Hepatocyte (in vitro differentiated cells): ENCODE data around the gene CCDC74B.

ENCODE experiments used
- CTCF ChIP-seq: fragments of 200-600 bp; sonication (generic); IDR thresholded peaks from 2 replicates; pipeline ENCODE4 v1.5.1; 2016; ENCODE audit warnings: antibody characterized with exemption, mild to moderate bottlenecking; ENCODE audit not compliant: poor library complexity
- EZH2 ChIP-seq: fragments of 200-600 bp; sonication (generic); IDR thresholded peaks from 2 replicates; pipeline ENCODE4 v1.6.1; 2016; ENCODE audit warnings: antibody characterized with exemption, mild to moderate bottlenecking, borderline replicate concordance

GRCh38 chr2:130156624-130157004, 11.7 kb upstream of the CCDC74B start:
- no peak for TF ChIP-seq EZH2
- TF ChIP-seq CTCF, result no peak
